Fibroblast of gingiva (primary cell): ENCODE measurements around the gene SH2D1B.
"Not testable (repeated sequence)": the region's sequence is repeated elsewhere in the genome, so short reads cannot be mapped to it uniquely, and the experiment has no call there.

Source experiments
- DNase-seq: peaks from one replicate; pipeline ENCODE4 v3.0.0-alpha.2; 2011; ENCODE audit warnings: low read depth

SH2D1B gene

GRCh38 chr1:162361349-162361748, 50.6 kb downstream of the SH2D1B start:
- DNase-seq = no peak

- peak; percentile 7 for DNase-seq
These were observed 51.1 kb downstream of the SH2D1B start for GRCh38 chr1:162360874-162361260.

GRCh38 chr1:162360237-162360873, 51.6 kb downstream of the SH2D1B start:
- DNase-seq = no peak

- no peak for DNase-seq
These were observed 52.3 kb downstream of the SH2D1B start for GRCh38 chr1:162359523-162360236.

- DNase-seq = no peak
These were observed 53.0 kb downstream of the SH2D1B start for GRCh38 chr1:162358928-162359327.

GRCh38 chr1:162357681-162358266, 54.2 kb downstream of the SH2D1B start:
- peak; percentile 50 for DNase-seq

- no peak for DNase-seq
These were observed 58.2 kb downstream of the SH2D1B start for GRCh38 chr1:162353702-162354101.

- no peak for DNase-seq
These were observed 58.9 kb downstream of the SH2D1B start for GRCh38 chr1:162353078-162353477.

GRCh38 chr1:162351874-162352273, 60.1 kb downstream of the SH2D1B start:
- DNase-seq = not testable (repeated sequence)

GRCh38 chr1:162351246-162351842, 60.6 kb downstream of the SH2D1B start:
- DNase-seq = no peak

GRCh38 chr1:162349635-162350330, 62.2 kb downstream of the SH2D1B start:
- no peak for DNase-seq

- no peak for DNase-seq
These were observed 64.7 kb downstream of the SH2D1B start for GRCh38 chr1:162347281-162347680.
